SH-SY5Y (cell line): Measurements from ENCODE around the gene STK24.

Experiments
- GATA2 ChIP-seq: IDR thresholded peaks from 2 replicates; pipeline ENCODE4 v1.6.1; 2011; ENCODE audit warnings: mild to moderate bottlenecking, low read depth, low read length
- GATA3 ChIP-seq: IDR thresholded peaks from 2 replicates; pipeline ENCODE4 v1.6.1; 2011; ENCODE audit warnings: low read depth, mild to moderate bottlenecking, low read length, moderate library complexity

DNA sequence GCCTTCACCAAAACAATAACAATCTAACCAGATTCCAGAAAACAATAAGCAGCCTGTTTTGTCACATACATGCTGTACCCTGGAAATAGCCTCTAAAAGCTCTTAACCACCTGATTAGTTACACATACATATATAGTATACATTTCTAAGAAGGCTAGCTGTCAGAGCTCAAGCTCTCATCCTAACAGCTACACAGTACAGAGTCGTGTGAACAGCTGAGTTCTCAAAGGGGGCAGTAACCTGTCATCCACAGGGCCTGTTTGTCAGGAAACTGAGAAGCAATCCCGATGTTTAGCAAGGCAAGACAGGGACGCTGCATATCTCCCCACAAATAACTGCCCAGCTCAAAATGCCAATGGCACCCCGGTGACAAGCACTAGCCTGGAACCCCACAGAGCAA is 56.9 kb downstream of the STK24 start:
- TF ChIP-seq GATA3 (no peak), GATA2 (no peak)
